ENCODE measurements around the gene RNF14.

RNF14 gene

GRCh38 chr5:142007237-142007544, 38.3 kb downstream of the RNF14 start:
- no peak for DNase-seq (ENCODE audit: low read depth)
- no peak overlapping the region for H3K4me3 ChIP-seq (replicated peaks; ENCODE audit: low read depth, low read length)
- TF ChIP-seq, protein P1, sequence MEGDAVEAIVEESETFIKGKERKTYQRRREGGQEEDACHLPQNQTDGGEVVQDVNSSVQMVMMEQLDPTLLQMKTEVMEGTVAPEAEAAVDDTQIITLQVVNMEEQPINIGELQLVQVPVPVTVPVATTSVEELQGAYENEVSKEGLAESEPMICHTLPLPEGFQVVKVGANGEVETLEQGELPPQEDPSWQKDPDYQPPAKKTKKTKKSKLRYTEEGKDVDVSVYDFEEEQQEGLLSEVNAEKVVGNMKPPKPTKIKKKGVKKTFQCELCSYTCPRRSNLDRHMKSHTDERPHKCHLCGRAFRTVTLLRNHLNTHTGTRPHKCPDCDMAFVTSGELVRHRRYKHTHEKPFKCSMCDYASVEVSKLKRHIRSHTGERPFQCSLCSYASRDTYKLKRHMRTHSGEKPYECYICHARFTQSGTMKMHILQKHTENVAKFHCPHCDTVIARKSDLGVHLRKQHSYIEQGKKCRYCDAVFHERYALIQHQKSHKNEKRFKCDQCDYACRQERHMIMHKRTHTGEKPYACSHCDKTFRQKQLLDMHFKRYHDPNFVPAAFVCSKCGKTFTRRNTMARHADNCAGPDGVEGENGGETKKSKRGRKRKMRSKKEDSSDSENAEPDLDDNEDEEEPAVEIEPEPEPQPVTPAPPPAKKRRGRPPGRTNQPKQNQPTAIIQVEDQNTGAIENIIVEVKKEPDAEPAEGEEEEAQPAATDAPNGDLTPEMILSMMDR (IDR thresholded peaks at IDR 0.05; ENCODE audit: low read length, missing control alignments), result no peak

DNA sequence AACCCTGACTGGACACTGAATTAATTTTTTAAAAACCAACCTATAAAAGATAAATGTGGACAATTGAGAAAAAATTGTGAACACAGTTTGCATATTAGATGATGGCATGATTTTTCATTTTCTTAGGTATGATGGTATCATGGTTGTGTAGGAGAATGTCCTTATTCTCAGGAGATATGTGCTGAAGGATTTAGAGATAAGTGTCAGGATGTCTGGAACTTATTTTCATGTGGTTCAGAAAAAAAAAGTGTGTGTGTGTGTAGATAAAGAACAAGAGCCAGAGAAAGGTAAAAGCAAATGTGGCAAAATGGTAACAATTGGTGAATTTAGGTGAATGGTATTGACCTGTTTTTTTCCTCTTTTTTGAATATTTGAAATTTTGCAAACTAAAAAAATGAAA, 39.9 kb downstream of the RNF14 start:
- no peak overlapping the region for H3K4me3 ChIP-seq (replicated peaks; ENCODE audit: low read depth, low read length)
- TF ChIP-seq, protein P1 (IDR thresholded peaks at IDR 0.05; ENCODE audit: low read length, missing control alignments), result no peak
- DNase-seq (ENCODE audit: low read depth), result no peak

DNA sequence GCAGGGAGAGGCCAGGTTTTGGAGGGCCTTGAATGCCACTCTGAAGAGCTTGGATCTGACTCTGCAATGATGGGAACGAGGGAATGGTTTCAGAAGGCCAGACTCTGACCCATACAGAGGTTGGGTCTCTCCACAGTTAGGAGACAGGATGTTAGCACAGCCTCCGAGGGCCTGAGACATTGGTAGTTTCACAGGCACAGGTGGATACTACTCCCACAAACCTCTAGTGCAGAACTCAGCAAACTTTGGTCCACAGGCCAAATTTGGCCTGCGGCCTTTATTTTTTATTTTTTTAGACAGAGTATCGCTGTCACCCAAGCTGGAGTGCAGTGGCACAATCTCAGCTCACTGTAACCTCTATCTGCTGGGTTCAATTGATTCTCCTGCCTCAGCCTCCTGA, 41.0 kb downstream of the RNF14 start:
- TF ChIP-seq, protein P1 (IDR thresholded peaks at IDR 0.05; ENCODE audit: low read length, missing control alignments), result no peak
- no peak for DNase-seq (ENCODE audit: low read depth)
- H3K4me3 ChIP-seq (replicated peaks; ENCODE audit: low read depth, low read length), result no peak overlapping the region

- no peak for DNase-seq (ENCODE audit: low read depth)
- TF ChIP-seq, protein P1 (IDR thresholded peaks at IDR 0.05; ENCODE audit: low read length, missing control alignments), result no peak
- H3K4me3 ChIP-seq (replicated peaks; ENCODE audit: low read depth, low read length), result peak overlapping the region; percentile 94
Measured at GRCh38 chr5:142011572-142012185, 42.8 kb downstream of the RNF14 start.

- peak overlapping the region; percentile 94 for H3K4me3 ChIP-seq (replicated peaks; ENCODE audit: low read depth, low read length)
- TF ChIP-seq, protein P1 (IDR thresholded peaks at IDR 0.05; ENCODE audit: low read length, missing control alignments), result peak; percentile 66
- DNase-seq (ENCODE audit: low read depth), result peak; percentile 56
Measured at GRCh38 chr5:142012186-142012785, 43.4 kb downstream of the RNF14 start.

- TF ChIP-seq, protein P1 (IDR thresholded peaks at IDR 0.05; ENCODE audit: low read length, missing control alignments), result no peak
- H3K4me3 ChIP-seq (replicated peaks; ENCODE audit: low read depth, low read length), result peak within 1 kb of the TSS; percentile 94
- peak; percentile 73 for DNase-seq (ENCODE audit: low read depth)
Measured at GRCh38 chr5:142012792-142013388, 44.0 kb downstream of the RNF14 start, which contains the start of gene GNPDA1. Gene GNPDA1, minus strand, starts transcription at chr5:142013027. Its CDS starts 992 bp downstream, at chr5:142012035.

Data from fibroblast of pulmonary artery (primary cell).